ENCODE data around the gene SLC16A5.

DNA sequence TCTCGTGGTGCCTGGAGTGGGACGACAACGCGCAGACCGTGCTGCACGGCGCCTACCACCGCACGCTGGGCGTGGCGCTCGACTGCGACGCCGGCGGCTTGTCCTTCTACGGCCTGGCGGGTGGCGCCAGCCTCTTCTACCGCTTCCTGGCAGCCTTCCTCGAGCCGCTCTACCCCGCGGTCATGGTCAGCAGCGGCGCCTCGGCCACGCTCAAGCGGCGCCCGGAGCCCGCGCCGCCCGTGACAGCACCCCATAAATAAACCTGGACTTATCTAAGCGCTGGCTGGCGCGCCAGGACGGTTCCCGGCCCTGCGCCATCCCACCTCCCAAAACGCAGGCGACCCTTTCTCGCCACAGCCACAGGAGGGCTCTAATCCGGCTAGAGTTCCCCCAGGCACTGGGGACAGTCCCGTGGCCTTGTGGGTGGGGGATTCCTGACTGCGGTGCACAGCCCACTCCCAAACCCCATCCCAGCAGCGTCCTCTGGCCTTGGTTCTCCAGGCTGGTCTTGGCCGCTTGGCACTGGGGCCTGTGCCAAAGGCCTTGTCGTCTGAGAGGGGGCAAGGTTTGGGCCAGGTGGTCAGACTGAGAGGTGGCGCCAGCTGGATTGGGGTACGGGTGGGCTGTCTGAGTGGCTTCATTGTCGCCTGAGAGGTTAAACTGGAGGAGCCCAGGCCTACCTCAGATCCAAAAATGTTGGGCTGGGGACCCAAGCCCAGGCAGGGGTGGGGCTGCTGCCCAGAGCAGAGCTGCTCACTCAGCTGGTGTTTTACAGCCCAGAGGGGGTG lies 10.1 kb upstream of the SLC16A5 start:
- peak; percentile 20 for TF ChIP-seq POLR2A (IDR thresholded peaks at IDR 0.05)
- TF ChIP-seq, protein P1, sequence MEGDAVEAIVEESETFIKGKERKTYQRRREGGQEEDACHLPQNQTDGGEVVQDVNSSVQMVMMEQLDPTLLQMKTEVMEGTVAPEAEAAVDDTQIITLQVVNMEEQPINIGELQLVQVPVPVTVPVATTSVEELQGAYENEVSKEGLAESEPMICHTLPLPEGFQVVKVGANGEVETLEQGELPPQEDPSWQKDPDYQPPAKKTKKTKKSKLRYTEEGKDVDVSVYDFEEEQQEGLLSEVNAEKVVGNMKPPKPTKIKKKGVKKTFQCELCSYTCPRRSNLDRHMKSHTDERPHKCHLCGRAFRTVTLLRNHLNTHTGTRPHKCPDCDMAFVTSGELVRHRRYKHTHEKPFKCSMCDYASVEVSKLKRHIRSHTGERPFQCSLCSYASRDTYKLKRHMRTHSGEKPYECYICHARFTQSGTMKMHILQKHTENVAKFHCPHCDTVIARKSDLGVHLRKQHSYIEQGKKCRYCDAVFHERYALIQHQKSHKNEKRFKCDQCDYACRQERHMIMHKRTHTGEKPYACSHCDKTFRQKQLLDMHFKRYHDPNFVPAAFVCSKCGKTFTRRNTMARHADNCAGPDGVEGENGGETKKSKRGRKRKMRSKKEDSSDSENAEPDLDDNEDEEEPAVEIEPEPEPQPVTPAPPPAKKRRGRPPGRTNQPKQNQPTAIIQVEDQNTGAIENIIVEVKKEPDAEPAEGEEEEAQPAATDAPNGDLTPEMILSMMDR (IDR thresholded peaks at IDR 0.05): peak in 3 of 4 donors; percentile 16 to 23 (median 18)
